Gastroesophageal sphincter (tissue), 4 donors: ENCODE results near the gene BTRC. TPM values are rescaled to one million over a fixed set of nuclear protein-coding genes. Genes with fewer than 3 reads are reported as not detected.
A peak's percentile ranks its signal among the peaks of the same experiment; 100 is the strongest.

Source experiments
- ATAC-seq: fragments of 150-250 bp; one replicate; pipeline ENCODE4 v1.9.1; 2016; ENCODE audit warnings: mild to moderate bottlenecking, moderate library complexity
- H3K27ac ChIP-seq, 4 donors: fragments of 200-600 bp; sonication (generic) in 3 of 4; 1 replicate in 3 of 4; 2 replicates in 1 of 4; pipeline ENCODE4 v1.5.1; 2016 to 2019
- H3K27me3 ChIP-seq: fragments of 200-600 bp; sonication (generic); one replicate; pipeline ENCODE4 v1.5.1; 2019
- H3K36me3 ChIP-seq, 2 donors: fragments of 200-600 bp; sonication (generic); one replicate each; pipeline ENCODE4 v1.5.1; 2019; ENCODE audit warnings: control low read depth in 1 of 2
- H3K4me1 ChIP-seq, 3 donors: fragments of 200-600 bp; sonication (generic); 1 replicate in 2 of 3; 2 replicates in 1 of 3; pipeline ENCODE4 v1.5.1; 2016 to 2019; ENCODE audit warnings: control low read depth in 2 of 3
- H3K4me3 ChIP-seq, 2 donors: fragments of 200-600 bp; sonication (generic); one replicate each; pipeline ENCODE4 v1.5.1; 2019; ENCODE audit warnings: mild to moderate bottlenecking in 1 of 2, moderate library complexity in 1 of 2
- H3K9me3 ChIP-seq, 3 donors: fragments of 200-600 bp; sonication (generic); one replicate each; pipeline ENCODE4 v1.5.1; 2017 to 2019; ENCODE audit warnings: control low read depth in 2 of 3
- CTCF ChIP-seq, 4 experiments: fragments of 200-600 bp in 2 of 4; fragments of 450-650 bp in 2 of 4; sonication (generic) in 1 of 4; IDR thresholded peaks; one replicate each; pipeline ENCODE4 v1.5.1; 2017 to 2019; ENCODE audit warnings: antibody characterized with exemption in 4 of 4, mild to moderate bottlenecking in 2 of 4, moderate library complexity in 2 of 4
- EP300 ChIP-seq: sonication (generic); formaldehyde crosslinking; IDR thresholded peaks from one replicate; pipeline ENCODE4 v1.6.1; 2017; ENCODE audit warnings: antibody characterized with exemption, mild to moderate bottlenecking
- POLR2A ChIP-seq, 2 donors: fragments of 450-650 bp; IDR thresholded peaks; one replicate each; pipeline ENCODE4 v1.6.1; 2017; ENCODE audit warnings: antibody characterized with exemption in 2 of 2, mild to moderate bottlenecking in 2 of 2, moderate library complexity in 1 of 2
- POLR2AphosphoS5 ChIP-seq: sonication (generic); formaldehyde crosslinking; IDR thresholded peaks from one replicate; pipeline ENCODE4 v1.6.1; 2017; ENCODE audit warnings: antibody characterized with exemption
- WGBS, 2 donors: methylation state at CpG; one replicate each; pipeline ENCODE4 v1.1.5; 2018; ENCODE audit warnings: low coverage in 1 of 2; 5-methylcytosine and 5-hydroxymethylcytosine counted together
- total RNA-seq, 4 donors: library from RNA; depleted of rRNA; stranded (reverse); fragments of >200 nt; gene quantifications; one replicate each; pipeline ENCODE4 v1.1.0, GENCODE V29; 2016

Gene BTRC
- total RNA-seq, 4 donors from 2014 or later = 9.0 to 15.6 (median 14.1) TPM

- no peaks in the 10 kb centered on the region for H3K36me3 ChIP-seq
- ATAC-seq = no peak
- no peak overlapping the region for H3K27ac ChIP-seq
- peaks cover 76% of the 10 kb centered on the region for H3K27me3 ChIP-seq
- peaks cover 0 to 17% (median 0%) of the 10 kb centered on the region in 3 donors for H3K4me1 ChIP-seq
- H3K9me3 ChIP-seq = no peaks in the 10 kb centered on the region
- H3K4me3 ChIP-seq = peak overlapping the region in 1 of 2 donors; percentile 33
- WGBS, 2 donors = 34% methylated on average over 5 of the region's 15 CpGs; no CpG with 5 or more reads in 1 of the 2 donors
- TF ChIP-seq CTCF (IDR thresholded peaks at IDR 0.05) = no peak
- no peak for TF ChIP-seq POLR2A (IDR thresholded peaks at IDR 0.05)
- no peak for TF ChIP-seq EP300
- TF ChIP-seq POLR2AphosphoS5 = no peak
Observed at GRCh38 chr10:101311185-101312066, 42.5 kb upstream of the BTRC start.

- Histone ChIP-seq H3K4me3 (no peak overlapping the region), H3K9me3 (no peaks in the 10 kb centered on the region), H3K27ac (no peak overlapping the region), H3K36me3 (no peaks in the 10 kb centered on the region), H3K4me1 (no peaks in the 10 kb centered on the region), H3K27me3 (peaks cover 31% of the 10 kb centered on the region)
- 70% methylated on average over 2 of the region's 3 CpGs; no CpG with 5 or more reads in 1 of the 2 donors for WGBS, 2 donors
- TF ChIP-seq POLR2AphosphoS5 (no peak), CTCF (IDR thresholded peaks at IDR 0.05) (no peak), EP300 (no peak), POLR2A (IDR thresholded peaks at IDR 0.05) (no peak)
- no peak for ATAC-seq
Observed at GRCh38 chr10:101319241-101319915, 34.6 kb upstream of the BTRC start.

GRCh38 chr10:101321073-101321472 is 32.9 kb upstream of the BTRC start:
- H3K4me3 ChIP-seq = no peak overlapping the region
- TF ChIP-seq POLR2A (IDR thresholded peaks at IDR 0.05) (no peak), EP300 (no peak), CTCF (IDR thresholded peaks at IDR 0.05) (no peak), POLR2AphosphoS5 (no peak)

GRCh38 chr10:101322266-101323108 is 31.5 kb upstream of the BTRC start:
- Histone ChIP-seq H3K4me3 (no peak overlapping the region), H3K27me3 (peaks cover 47% of the 10 kb centered on the region), H3K4me1 (no peaks in the 10 kb centered on the region), H3K27ac (no peak overlapping the region), H3K9me3 (no peaks in the 10 kb centered on the region), H3K36me3 (no peaks in the 10 kb centered on the region)
- no peak for ATAC-seq
- WGBS, 2 donors = 33 to 63% methylated on average over 7 to 16 of the region's 21 CpGs
- TF ChIP-seq CTCF (IDR thresholded peaks at IDR 0.05) (no peak), EP300 (no peak), POLR2AphosphoS5 (no peak), POLR2A (IDR thresholded peaks at IDR 0.05) (no peak)

More at GRCh38 chr10:101321073-101321472, 32.9 kb upstream of the BTRC start:
- H3K36me3 ChIP-seq = no peaks in the 10 kb centered on the region
- no peaks in the 10 kb centered on the region for H3K4me1 ChIP-seq
- no peak overlapping the region for H3K27ac ChIP-seq
- peaks cover 45% of the 10 kb centered on the region for H3K27me3 ChIP-seq
- no peaks in the 10 kb centered on the region for H3K9me3 ChIP-seq
- no peak for ATAC-seq
- 90% methylated on average over 2 of the region's 4 CpGs; no CpG with 5 or more reads in 1 of the 2 donors for WGBS, 2 donors
